GM12878 (cell line): ENCODE data around the gene TMEM181.

Experiments used
- BHLHE40 ChIP-seq, 2 experiments: fragments of 450-650 bp in 1 of 2; IDR thresholded peaks; 2 replicates each; pipeline ENCODE4 v1.6.1; 2011 to 2017; ENCODE audit warnings: low read depth in 2 of 2, borderline replicate concordance in 1 of 2, improper control_type of control experiment in 1 of 2, low read length in 1 of 2, mild to moderate bottlenecking in 1 of 2
- BMI1 ChIP-seq: fragments of 450-650 bp; IDR thresholded peaks from 2 replicates; pipeline ENCODE4 v1.6.1; 2016; ENCODE audit warnings: mild to moderate bottlenecking, moderate library complexity, borderline replicate concordance
- CTCF ChIP-seq, 3 experiments: IDR thresholded peaks in 2 of 3; conservative IDR thresholded peaks in 1 of 3; 2 replicates each; pipeline ENCODE4 v1.5.1; 2011; ENCODE audit warnings: low read depth in 3 of 3, low read length in 3 of 3, mild to moderate bottlenecking in 3 of 3, control low read depth in 2 of 3, moderate library complexity in 2 of 3, inconsistent platforms in 1 of 3, mixed read lengths in 1 of 3; ENCODE audit not compliant: control insufficient read depth in 2 of 3, insufficient read depth in 1 of 3; ENCODE audit errors: extremely low read depth in 1 of 3
- MAX ChIP-seq: IDR thresholded peaks from 2 replicates; pipeline ENCODE4 v1.6.1; 2012; ENCODE audit warnings: low read depth, low read length, improper control_type of control experiment
- POLR2A ChIP-seq: IDR thresholded peaks from 2 replicates; pipeline ENCODE4 v1.6.1; 2011; ENCODE audit warnings: low read depth, mild to moderate bottlenecking, low read length
- SMAD1 ChIP-seq: fragments of 450-650 bp; IDR thresholded peaks from 2 replicates; pipeline ENCODE4 v1.6.1; 2018; ENCODE audit warnings: mild to moderate bottlenecking, low read depth; ENCODE audit not compliant: partially characterized antibody
- SRF ChIP-seq, 2 experiments: IDR thresholded peaks; 2 replicates each; pipeline ENCODE4 v1.6.1; 2011; ENCODE audit warnings: low read depth in 2 of 2, low read length in 2 of 2, mild to moderate bottlenecking in 1 of 2, moderate library complexity in 1 of 2
- ZBTB33 ChIP-seq: fragments of 450-650 bp; IDR thresholded peaks from 2 replicates; pipeline ENCODE4 v1.6.1; 2017; ENCODE audit warnings: mild to moderate bottlenecking

- no peak for TF ChIP-seq ZBTB33
- TF ChIP-seq POLR2A, result no peak
- no peak for TF ChIP-seq SMAD1
- no peak for TF ChIP-seq CTCF (IDR thresholded peaks at IDR 0.05 in 2 of 3, conservative IDR thresholded peaks at IDR 0.05 in 1 of 3; ENCODE audit: control insufficient read depth in 2 of 3, extremely low read depth in 1 of 3, insufficient read depth in 1 of 3, low read depth in 3 of 3, low read length in 3 of 3)
- TF ChIP-seq SRF (IDR thresholded peaks at IDR 0.05; ENCODE audit: low read depth in 2 of 2, low read length in 2 of 2), result no peak
- no peak for TF ChIP-seq MAX
- TF ChIP-seq BHLHE40 (IDR thresholded peaks at IDR 0.05; ENCODE audit: borderline replicate concordance in 1 of 2, low read depth in 2 of 2, low read length in 1 of 2), result no peak
- no peak for TF ChIP-seq BMI1
Observed at GRCh38 chr6:158586652-158587051, 26.8 kb downstream of the TMEM181 start.
